Neuronal stem cell (in vitro differentiated cells): ENCODE data around the gene FBXL12.
"Not testable (repeated sequence)": the region's sequence is repeated elsewhere in the genome, so short reads cannot be mapped to it uniquely, and the experiment has no call there.

Experiments used
- DNase-seq: peaks from one replicate; pipeline ENCODE4 v3.0.0-alpha.2; 2013; ENCODE audit warnings: low spot score
- H2AFZ ChIP-seq: one replicate; pipeline ENCODE4 v1.6.1; 2013; ENCODE audit warnings: mild to moderate bottlenecking, low read length, inconsistent platforms
- H2AK5ac ChIP-seq: 2 replicates; pipeline ENCODE4 v1.6.1; 2013; ENCODE audit warnings: low read depth, mild to moderate bottlenecking, inconsistent platforms, low read length, moderate library complexity, mixed read lengths
- H2BK120ac ChIP-seq: 2 replicates; pipeline ENCODE4 v1.6.1; 2013; ENCODE audit warnings: low read depth, mild to moderate bottlenecking, inconsistent platforms, low read length, moderate library complexity, mixed read lengths
- H2BK12ac ChIP-seq: one replicate; pipeline ENCODE4 v1.6.1; 2013; ENCODE audit warnings: low read length, inconsistent platforms
- H2BK15ac ChIP-seq: 2 replicates; pipeline ENCODE4 v1.6.1; 2013; ENCODE audit warnings: mild to moderate bottlenecking, low read length, inconsistent platforms, mixed read lengths
- H2BK5ac ChIP-seq: one replicate; pipeline ENCODE4 v1.6.1; 2013; ENCODE audit warnings: inconsistent platforms, mild to moderate bottlenecking, low read length, moderate library complexity
- H3K14ac ChIP-seq: one replicate; pipeline ENCODE4 v1.6.1; 2013; ENCODE audit warnings: low read length, inconsistent platforms
- H3K18ac ChIP-seq: 2 replicates; pipeline ENCODE4 v1.6.1; 2013; ENCODE audit warnings: low read length, inconsistent platforms
- H3K23ac ChIP-seq: 2 replicates; pipeline ENCODE4 v1.6.1; 2013; ENCODE audit warnings: low read depth, mild to moderate bottlenecking, mixed read lengths, low read length, inconsistent platforms; ENCODE audit not compliant: poor library complexity
- H3K27ac ChIP-seq: replicated peaks from 3 replicates; pipeline ENCODE4 v1.5.1; 2013; ENCODE audit warnings: low read length, inconsistent platforms
- H3K27me3 ChIP-seq, 3 experiments: 2 replicates each; pipeline ENCODE4 v1.6.1; 2013; ENCODE audit warnings: low read length in 3 of 3, mild to moderate bottlenecking in 2 of 3, inconsistent platforms in 1 of 3, low read depth in 1 of 3, mixed read lengths in 1 of 3, moderate library complexity in 1 of 3; ENCODE audit not compliant: control insufficient read depth in 3 of 3, insufficient read depth in 3 of 3
- H3K36me3 ChIP-seq, 2 donors: replicated peaks in 1 of 2; 2 replicates each; pipeline ENCODE4 v1.6.1; 2013; ENCODE audit warnings: low read length in 2 of 2; ENCODE audit not compliant: control insufficient read depth in 2 of 2, insufficient read depth in 2 of 2
- H3K4ac ChIP-seq: 2 replicates; pipeline ENCODE4 v1.6.1; 2013; ENCODE audit warnings: inconsistent platforms, mild to moderate bottlenecking, low read length, moderate library complexity
- H3K4me1 ChIP-seq, 2 donors: 1 replicate in 1 of 2; 2 replicates in 1 of 2; pipeline ENCODE4 v1.6.1; 2013; ENCODE audit warnings: low read length in 2 of 2, low read depth in 1 of 2; ENCODE audit not compliant: control insufficient read depth in 2 of 2, insufficient read depth in 1 of 2
- H3K4me2 ChIP-seq: one replicate; pipeline ENCODE4 v1.6.1; 2013; ENCODE audit warnings: mild to moderate bottlenecking, low read length, inconsistent platforms; ENCODE audit not compliant: insufficient read depth, poor library complexity, severe bottlenecking
- H3K4me3 ChIP-seq, 2 donors: 2 replicates each; pipeline ENCODE4 v1.5.1; 2013; ENCODE audit warnings: low read length in 2 of 2, mild to moderate bottlenecking in 2 of 2, inconsistent platforms in 1 of 2, moderate library complexity in 1 of 2
- H3K79me1 ChIP-seq: one replicate; pipeline ENCODE4 v1.6.1; 2013; ENCODE audit warnings: low read depth, mild to moderate bottlenecking, inconsistent platforms, low read length, moderate library complexity
- H3K9ac ChIP-seq: one replicate; pipeline ENCODE4 v1.6.1; 2013; ENCODE audit warnings: mild to moderate bottlenecking, low read depth, low read length, inconsistent platforms; ENCODE audit not compliant: poor library complexity
- H3K9me3 ChIP-seq, 2 donors: replicated peaks in 1 of 2; 2 replicates each; pipeline versions ENCODE3 to v1.6.1; 2013; ENCODE audit warnings: low read length in 2 of 2, mild to moderate bottlenecking in 2 of 2, inconsistent platforms in 1 of 2, low read depth in 1 of 2, mixed read lengths in 1 of 2, moderate library complexity in 1 of 2; ENCODE audit not compliant: control insufficient read depth in 2 of 2, insufficient read depth in 1 of 2
- H4K8ac ChIP-seq: one replicate; pipeline ENCODE4 v1.6.1; 2013; ENCODE audit warnings: low read depth, mild to moderate bottlenecking, inconsistent platforms, low read length, moderate library complexity
- H4K91ac ChIP-seq: one replicate; pipeline ENCODE4 v1.6.1; 2013; ENCODE audit warnings: low read length, low read depth, mild to moderate bottlenecking, inconsistent platforms; ENCODE audit not compliant: poor library complexity
- WGBS, 2 donors: extraction: QIAGEN DNeasy Blood & Tissue Kit; methylation state at CpG; one replicate each; pipeline ENCODE4 v1.1.7; 2013; ENCODE audit warnings: missing lambda C conversion rate in 2 of 2, mixed read lengths in 1 of 2; ENCODE audit not compliant: insufficient read length in 2 of 2, insufficient replicate concordance in 1 of 2; ENCODE audit errors: extremely low coverage in 2 of 2; 5-methylcytosine and 5-hydroxymethylcytosine counted together

Gene FBXL12

GRCh38 chr19:9828551-9829063, 9.7 kb upstream of the FBXL12 start:
- no peaks in the 10 kb centered on the region for H3K27me3 ChIP-seq
- H3K18ac ChIP-seq, result no peak overlapping the region
- peaks cover 5% of the 10 kb centered on the region in 2 donors for H3K4me1 ChIP-seq
- H3K27ac ChIP-seq, result no peak overlapping the region
- H2BK15ac ChIP-seq, result no peak overlapping the region
- peaks cover 8% of the 10 kb centered on the region for H3K79me1 ChIP-seq
- no peak overlapping the region for H4K8ac ChIP-seq
- no peak overlapping the region for H3K14ac ChIP-seq
- no peak overlapping the region for H2AFZ ChIP-seq
- H2BK12ac ChIP-seq, result no peak overlapping the region
- H3K4ac ChIP-seq, result no peak overlapping the region
- H3K36me3 ChIP-seq, result peaks cover 3 to 37% of the 10 kb centered on the region in 2 donors
- H2AK5ac ChIP-seq, result no peak overlapping the region
- H3K9me3 ChIP-seq, result no peaks in the 10 kb centered on the region
- H4K91ac ChIP-seq, result no peak overlapping the region
- no CpG with 5 or more reads among the region's 13 CpGs for WGBS, 2 donors
- no peak overlapping the region for H2BK5ac ChIP-seq
- no peak overlapping the region for H2BK120ac ChIP-seq
- no peak overlapping the region for H3K23ac ChIP-seq
- peak overlapping the region; percentile 92 for H3K9ac ChIP-seq
- DNase-seq, result no peak
- peak overlapping the region; percentile 89 for H3K4me2 ChIP-seq
- H3K4me3 ChIP-seq, result peak overlapping the region; percentile 85 to 96

- peak within 1 kb of the TSS; percentile 85 to 96 for H3K4me3 ChIP-seq
- peak within 1 kb of the TSS; percentile 65 for H2AK5ac ChIP-seq
- H3K23ac ChIP-seq, result peak within 1 kb of the TSS; percentile 94
- H2BK15ac ChIP-seq, result no peak within 1 kb of the TSS
- peak; percentile 83 for DNase-seq
- peak within 1 kb of the TSS; percentile 90 for H2AFZ ChIP-seq
- peak within 1 kb of the TSS; percentile 47 for H3K27ac ChIP-seq
- H3K14ac ChIP-seq, result no peak within 1 kb of the TSS
- no CpG with 5 or more reads among the region's 62 CpGs for WGBS, 2 donors
- H3K4me2 ChIP-seq, result peak within 1 kb of the TSS; percentile 89
- H3K18ac ChIP-seq, result peak within 1 kb of the TSS; percentile 91
- H2BK120ac ChIP-seq, result no peak within 1 kb of the TSS
- peaks cover 8% of the 10 kb centered on the region for H3K79me1 ChIP-seq
- peaks cover 3 to 36% of the 10 kb centered on the region in 2 donors for H3K36me3 ChIP-seq
- no peak within 1 kb of the TSS for H2BK12ac ChIP-seq
- H2BK5ac ChIP-seq, result no peak within 1 kb of the TSS
- peak within 1 kb of the TSS; percentile 92 for H3K9ac ChIP-seq
- H3K4ac ChIP-seq, result no peak within 1 kb of the TSS
- peaks cover 5% of the 10 kb centered on the region in 2 donors for H3K4me1 ChIP-seq
- no peak within 1 kb of the TSS for H4K91ac ChIP-seq
- no peaks in the 10 kb centered on the region for H3K27me3 ChIP-seq
- H3K9me3 ChIP-seq, result no peaks in the 10 kb centered on the region
- no peak within 1 kb of the TSS for H4K8ac ChIP-seq
Observed at GRCh38 chr19:9827289-9828238, 8.7 kb upstream of the FBXL12 start, which contains the start of gene UBL5. Gene UBL5 (plus strand): TSS chr19:9827918. CDS start chr19:9828338, 420 bp downstream.

- no peak overlapping the region for H3K18ac ChIP-seq
- no peak overlapping the region for H3K4me3 ChIP-seq
- no peak overlapping the region for H3K14ac ChIP-seq
- H2BK15ac ChIP-seq, result no peak overlapping the region
- H2BK12ac ChIP-seq, result no peak overlapping the region
- H4K91ac ChIP-seq, result no peak overlapping the region
- DNase-seq, result no peak
- peaks cover 9% of the 10 kb centered on the region for H3K79me1 ChIP-seq
- H3K9ac ChIP-seq, result no peak overlapping the region
- H4K8ac ChIP-seq, result no peak overlapping the region
- no peaks in the 10 kb centered on the region for H3K9me3 ChIP-seq
- no peak overlapping the region for H2BK5ac ChIP-seq
- H3K27me3 ChIP-seq, result no peaks in the 10 kb centered on the region
- H2AFZ ChIP-seq, result no peak overlapping the region
- no peak overlapping the region for H3K4ac ChIP-seq
- no peak overlapping the region for H3K23ac ChIP-seq
- H2BK120ac ChIP-seq, result no peak overlapping the region
- no peak overlapping the region for H3K27ac ChIP-seq
- H3K36me3 ChIP-seq, result peaks cover 0 to 10% of the 10 kb centered on the region in 2 donors
- H3K4me1 ChIP-seq, result peaks cover 6 to 8% of the 10 kb centered on the region in 2 donors
- no peak overlapping the region for H3K4me2 ChIP-seq
- WGBS, 2 donors, result no CpG with 5 or more reads among the region's 5 CpGs
- H2AK5ac ChIP-seq, result no peak overlapping the region
Observed at GRCh38 chr19:9823816-9824215, 4.9 kb upstream of the FBXL12 start.

GRCh38 chr19:9820034-9820433, 1.2 kb upstream of the FBXL12 start:
- H3K4me2 ChIP-seq, H3K27me3 ChIP-seq, H2BK12ac ChIP-seq, H4K91ac ChIP-seq, H2BK5ac ChIP-seq, DNase-seq, H3K14ac ChIP-seq, H3K4ac ChIP-seq, H2BK15ac ChIP-seq, H3K23ac ChIP-seq, H3K9ac ChIP-seq, H4K8ac ChIP-seq, H3K4me1 ChIP-seq, H2BK120ac ChIP-seq, H3K9me3 ChIP-seq, H2AFZ ChIP-seq, H3K18ac ChIP-seq, H2AK5ac ChIP-seq, H3K27ac ChIP-seq: not testable (repeated sequence)
- WGBS, 2 donors, result no CpG with 5 or more reads among the region's 8 CpGs
- H3K4me3 ChIP-seq, result peak overlapping the region in 1 of 2 donors; percentile 99
- peaks cover 0 to 24% of the 10 kb centered on the region in 2 donors for H3K36me3 ChIP-seq
- peaks cover 11% of the 10 kb centered on the region for H3K79me1 ChIP-seq
